CD4-positive, alpha-beta T cell treated with Interleukin-15 for 4 hours (primary cell): ENCODE results near the gene PRELID2.
"Not testable (repeated sequence)": the region's sequence is repeated elsewhere in the genome, so short reads cannot be mapped to it uniquely, and the experiment has no call there.

Experiments
- DNase-seq: peaks from one replicate; pipeline ENCODE4 v3.0.0-alpha.2; 2020; ENCODE audit warnings: low spot score

PRELID2 gene

GRCh38 chr5:145840458-145841132 is 5.5 kb upstream of the PRELID2 start:
- no peak for DNase-seq

DNA sequence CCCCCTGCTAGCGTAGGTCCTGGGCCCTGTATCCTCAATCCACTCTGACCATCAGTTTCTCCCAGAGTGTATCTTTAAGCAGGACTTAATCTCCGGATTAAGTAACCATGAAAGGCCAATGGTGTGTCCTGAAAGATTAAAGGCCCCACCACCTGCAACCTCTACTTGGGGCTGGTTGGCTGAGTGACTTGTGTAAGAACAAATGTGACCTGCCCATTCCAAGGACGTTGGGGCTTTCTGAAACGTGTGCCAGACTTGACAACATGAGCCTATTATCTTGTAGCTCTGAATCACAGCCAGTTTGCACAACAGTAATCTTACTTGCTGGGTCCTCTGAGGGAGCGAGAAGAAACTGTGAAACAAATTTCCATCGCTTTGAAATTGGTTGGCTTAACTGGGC is 3.1 kb upstream of the PRELID2 start:
- no peak for DNase-seq

DNA sequence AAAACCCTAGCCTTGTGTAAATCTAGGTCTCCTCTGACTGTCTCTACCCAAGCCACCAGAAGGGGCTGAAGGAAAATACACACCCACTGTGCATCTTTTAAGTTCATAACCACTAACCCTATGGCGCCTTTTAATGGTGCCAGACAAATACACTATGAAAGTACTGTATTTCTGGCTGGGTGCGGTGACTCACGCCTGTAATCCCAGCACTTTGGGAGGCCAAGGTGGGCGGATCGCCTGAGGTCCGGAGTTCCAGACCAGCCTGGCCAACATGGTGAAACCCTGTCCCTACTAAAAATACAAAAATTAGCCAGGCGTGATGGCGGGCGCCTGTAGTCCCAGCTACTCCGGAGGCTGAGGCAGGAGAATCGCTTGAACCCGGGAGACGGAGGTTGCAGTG is 1.1 kb upstream of the PRELID2 start:
- not testable (repeated sequence) for DNase-seq

DNA sequence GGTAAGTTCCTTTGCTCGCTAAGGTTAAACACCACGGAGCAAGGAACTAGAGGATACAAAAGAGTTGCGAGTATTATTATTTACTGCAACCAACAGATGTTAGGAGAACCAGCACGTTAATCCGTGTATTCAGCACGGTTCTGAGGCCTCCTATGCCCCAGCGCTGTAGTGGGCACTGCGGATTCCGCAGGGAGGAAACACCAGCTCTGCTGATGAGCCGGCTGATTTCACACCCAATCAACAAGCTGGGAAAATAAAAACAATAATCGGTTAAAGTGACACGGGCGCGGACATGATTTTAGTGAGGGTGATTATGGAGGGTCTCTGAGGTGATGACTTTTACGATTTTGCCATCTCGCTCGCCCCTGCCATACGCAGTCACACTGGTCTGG is 702 bp upstream of the PRELID2 start:
- DNase-seq, result no peak

DNA sequence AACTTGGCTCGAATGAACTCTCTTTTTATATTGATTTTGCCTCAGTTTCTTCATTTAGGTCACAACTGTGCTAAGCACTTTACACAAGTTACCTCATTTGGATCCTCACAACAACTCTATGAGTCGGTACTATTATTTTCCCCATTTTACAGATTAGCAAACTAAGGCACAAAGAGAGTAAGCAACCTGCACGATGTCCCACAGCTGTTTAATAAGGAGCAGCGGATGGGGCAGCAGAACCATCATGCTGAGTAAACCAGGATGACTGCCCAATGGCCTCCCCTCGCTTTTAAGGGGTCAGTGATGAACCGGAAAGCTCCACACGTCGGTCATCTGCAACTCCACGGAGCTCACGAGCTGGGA is 607 bp downstream of the PRELID2 start:
- DNase-seq, result no peak

- no peak for DNase-seq
Observed at GRCh38 chr5:145833631-145834200, 1.4 kb downstream of the PRELID2 start.

GRCh38 chr5:145830594-145830993 is 4.5 kb downstream of the PRELID2 start:
- DNase-seq, result no peak

DNA sequence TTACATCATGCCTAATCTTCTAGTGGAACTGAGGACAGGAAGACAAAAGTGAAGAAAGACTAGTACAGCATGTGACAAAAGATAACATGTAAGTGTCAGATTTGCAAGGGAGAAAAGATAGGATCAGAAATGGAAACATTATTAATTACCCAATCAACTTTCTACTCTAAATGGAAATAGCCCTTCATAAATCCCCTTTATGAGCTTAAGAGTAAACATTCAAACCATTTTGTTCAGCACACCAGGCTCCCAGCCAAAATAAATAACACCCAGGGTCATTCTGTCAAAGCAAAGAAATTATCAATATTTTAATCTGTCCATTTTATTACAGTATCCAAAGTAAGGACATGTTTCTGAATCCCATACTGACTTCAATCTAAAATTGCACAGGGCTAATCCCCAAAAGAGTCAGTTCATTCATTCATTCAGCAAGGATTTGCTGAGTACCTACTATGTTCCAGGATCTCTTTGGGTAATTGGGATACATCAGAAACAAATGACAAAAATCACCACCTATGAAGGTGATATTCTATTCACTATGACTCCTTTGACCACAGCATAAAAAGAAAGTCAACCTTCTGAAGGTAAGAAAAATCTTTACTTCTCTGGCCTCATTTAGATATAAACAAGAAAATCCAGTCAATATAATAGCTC is 5.3 kb downstream of the PRELID2 start:
- DNase-seq, result no peak

DNA sequence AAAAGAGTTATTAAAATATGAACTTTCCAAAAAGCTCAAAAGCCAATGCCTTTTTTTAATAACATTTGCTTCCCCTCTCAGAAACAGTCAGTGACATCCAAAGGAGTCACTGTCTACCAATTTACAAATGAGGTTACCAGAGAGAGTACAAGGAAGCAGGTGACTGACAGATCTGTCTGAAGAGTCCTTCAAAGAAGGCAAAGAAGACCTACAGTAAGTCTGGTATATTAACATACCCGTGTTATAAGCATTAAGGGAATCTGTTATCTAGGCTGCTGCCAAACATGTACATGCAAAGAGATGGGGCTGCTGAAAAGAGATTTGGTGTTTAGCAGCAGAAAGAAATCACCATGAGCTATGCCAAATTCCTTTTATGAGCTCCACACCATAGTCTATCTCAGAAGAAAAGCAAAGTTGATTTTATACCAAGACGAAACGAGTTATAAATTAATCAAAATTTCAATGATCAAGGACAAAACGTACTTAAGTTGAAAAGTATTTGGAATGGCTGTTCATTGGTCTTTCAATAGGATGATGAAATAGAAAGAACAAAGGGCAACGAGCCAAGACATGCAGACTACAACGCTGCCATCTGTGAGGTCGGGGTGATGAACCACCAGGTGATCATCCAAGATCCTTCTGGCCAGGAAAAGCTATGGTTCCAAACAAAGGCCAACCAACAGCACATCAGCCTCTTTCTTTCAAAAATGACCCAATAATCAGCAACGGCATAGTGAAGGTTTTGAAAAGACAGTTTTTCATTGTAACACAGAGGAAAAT is 8.1 kb downstream of the PRELID2 start:
- no peak for DNase-seq

GRCh38 chr5:145825751-145826180 is 9.4 kb downstream of the PRELID2 start:
- peak; percentile 31 for DNase-seq

GRCh38 chr5:145824040-145824439 is 11.1 kb downstream of the PRELID2 start:
- no peak for DNase-seq

- DNase-seq, result no peak
Observed at GRCh38 chr5:145818604-145819003, 16.5 kb downstream of the PRELID2 start.

GRCh38 chr5:145812877-145813276 is 22.3 kb downstream of the PRELID2 start:
- DNase-seq, result no peak

DNA sequence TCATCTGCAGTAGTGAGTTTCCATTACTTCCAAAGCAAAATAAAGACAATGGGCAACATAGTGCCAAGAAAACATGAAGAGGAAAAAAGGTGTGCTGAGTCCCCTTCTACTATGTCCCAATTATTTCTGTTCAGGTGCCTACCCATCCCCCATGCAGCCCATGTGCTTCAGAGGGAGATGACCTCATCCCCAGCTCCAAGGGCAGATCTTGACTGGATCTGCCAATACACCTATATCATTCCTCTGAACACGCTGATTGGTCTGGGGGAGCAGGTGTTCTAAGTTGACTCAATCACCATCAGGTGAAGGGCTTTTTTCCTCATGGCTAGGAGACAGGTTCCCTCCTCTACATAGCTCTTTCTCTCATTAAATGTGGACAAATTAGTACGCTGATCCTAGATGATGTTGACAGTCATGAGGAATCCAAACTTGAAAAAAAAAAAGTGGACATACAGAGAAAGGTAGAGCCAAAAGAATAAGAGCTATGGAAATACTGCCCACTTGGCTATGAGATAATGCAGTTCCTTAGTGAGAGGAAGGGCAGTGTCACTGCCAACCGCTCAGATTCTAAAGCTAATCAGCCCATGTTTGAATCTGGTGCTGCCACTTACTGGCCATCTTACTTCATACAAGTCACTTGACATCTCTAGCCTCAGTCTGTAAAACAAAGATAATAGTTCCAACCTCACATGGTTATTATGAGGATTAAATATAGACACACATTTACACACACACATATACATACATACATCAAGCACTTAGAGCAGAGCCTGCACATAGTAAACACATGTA is 23.1 kb downstream of the PRELID2 start:
- no peak for DNase-seq

DNA sequence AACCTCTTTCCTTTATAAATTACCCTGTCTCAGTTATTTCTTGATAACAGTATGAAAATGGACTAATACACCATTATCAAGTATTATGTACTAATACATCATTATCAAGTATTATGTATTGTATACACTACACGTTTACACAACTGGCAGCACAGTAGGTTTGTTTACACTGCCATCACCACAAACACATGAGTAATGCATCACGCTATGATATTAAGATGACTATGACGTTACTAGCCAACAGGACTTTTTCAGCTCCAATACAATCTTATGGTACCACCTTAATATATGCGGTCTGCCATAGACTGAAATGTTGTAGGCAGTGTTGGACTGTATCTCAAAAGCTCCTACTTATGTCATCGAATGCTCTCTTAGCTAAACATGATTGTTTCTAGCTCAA is 28.2 kb downstream of the PRELID2 start:
- DNase-seq, result no peak

- DNase-seq, result no peak
Observed at GRCh38 chr5:145805819-145806218, 29.3 kb downstream of the PRELID2 start.

- no peak for DNase-seq
Observed at GRCh38 chr5:145804701-145805100, 30.4 kb downstream of the PRELID2 start.

DNA sequence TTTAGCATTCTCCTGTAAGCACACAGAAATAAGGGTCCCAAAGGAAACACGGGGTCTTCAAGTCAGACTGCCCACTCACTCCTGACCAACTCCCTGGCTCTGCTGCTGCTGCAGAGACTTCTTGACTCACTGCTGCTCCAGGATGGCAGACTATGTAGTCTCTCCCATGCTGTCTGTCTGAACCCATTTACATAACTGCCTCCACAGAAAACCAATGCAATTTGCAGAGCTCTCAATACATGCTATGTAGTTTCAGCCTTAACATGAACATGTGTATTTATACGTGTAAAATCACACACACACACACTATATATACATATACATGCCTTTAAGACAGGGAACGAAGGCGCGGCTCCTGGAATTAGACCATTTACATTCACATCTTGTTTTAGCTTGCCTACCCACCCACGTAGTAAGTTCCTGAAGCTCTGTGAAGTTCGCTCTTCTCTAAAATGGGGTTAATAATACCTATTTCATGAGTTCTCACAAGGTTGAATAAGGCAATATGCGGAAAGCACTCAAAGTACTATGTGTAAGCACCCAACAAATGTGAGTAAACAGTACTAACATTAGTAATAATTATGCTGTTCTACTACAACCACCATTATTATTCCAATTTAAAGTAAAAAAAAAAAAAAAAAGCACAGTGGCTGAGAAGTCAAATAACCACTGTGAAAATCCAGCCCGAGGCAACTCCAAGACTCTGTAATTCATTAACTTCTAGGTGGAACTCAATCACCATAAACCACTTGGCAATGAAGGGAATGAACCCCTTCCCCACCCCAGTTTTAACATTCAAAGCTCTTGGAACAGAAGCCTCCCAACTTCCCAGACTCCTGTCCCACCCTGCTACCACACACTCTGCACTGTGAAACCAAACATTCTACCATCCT is 31.8 kb downstream of the PRELID2 start:
- no peak for DNase-seq

DNA sequence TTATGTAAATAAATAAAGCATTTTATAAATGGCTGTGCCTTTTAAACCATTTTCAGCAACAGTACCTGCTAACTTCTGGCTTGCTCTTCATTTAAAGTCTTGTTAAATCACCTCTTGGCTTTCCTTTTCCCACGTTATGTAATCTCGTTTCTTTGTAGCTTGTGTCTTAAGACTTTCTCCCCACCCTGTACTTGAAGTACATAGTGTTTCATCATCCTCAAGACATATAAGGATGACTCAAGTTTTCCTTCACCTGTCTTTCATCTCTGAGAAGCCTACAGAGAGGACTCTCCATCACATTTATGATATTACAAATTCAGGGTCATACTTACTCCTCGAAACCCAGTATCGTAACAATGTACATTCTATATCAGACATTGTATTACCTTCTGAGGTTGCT is 33.9 kb downstream of the PRELID2 start:
- no peak for DNase-seq

GRCh38 chr5:145800181-145800580 is 35.0 kb downstream of the PRELID2 start:
- DNase-seq, result no peak

GRCh38 chr5:145798503-145798902 is 36.6 kb downstream of the PRELID2 start:
- DNase-seq, result not testable (repeated sequence)
